GM18499 (cell line): ENCODE data around the gene HACD4.
"Not testable (repeated sequence)": the region's sequence is repeated elsewhere in the genome, so short reads cannot be mapped to it uniquely, and the experiment has no call there.

ENCODE experiments used
- ATAC-seq: cut with Tn5 transposase; IDR thresholded peaks from one replicate; pipeline ENCODE4 v1.9.1; 2021; ENCODE audit warnings: moderate number of reproducible peaks; ENCODE audit not compliant: insufficient read depth, unreplicated experiment

Gene HACD4

DNA sequence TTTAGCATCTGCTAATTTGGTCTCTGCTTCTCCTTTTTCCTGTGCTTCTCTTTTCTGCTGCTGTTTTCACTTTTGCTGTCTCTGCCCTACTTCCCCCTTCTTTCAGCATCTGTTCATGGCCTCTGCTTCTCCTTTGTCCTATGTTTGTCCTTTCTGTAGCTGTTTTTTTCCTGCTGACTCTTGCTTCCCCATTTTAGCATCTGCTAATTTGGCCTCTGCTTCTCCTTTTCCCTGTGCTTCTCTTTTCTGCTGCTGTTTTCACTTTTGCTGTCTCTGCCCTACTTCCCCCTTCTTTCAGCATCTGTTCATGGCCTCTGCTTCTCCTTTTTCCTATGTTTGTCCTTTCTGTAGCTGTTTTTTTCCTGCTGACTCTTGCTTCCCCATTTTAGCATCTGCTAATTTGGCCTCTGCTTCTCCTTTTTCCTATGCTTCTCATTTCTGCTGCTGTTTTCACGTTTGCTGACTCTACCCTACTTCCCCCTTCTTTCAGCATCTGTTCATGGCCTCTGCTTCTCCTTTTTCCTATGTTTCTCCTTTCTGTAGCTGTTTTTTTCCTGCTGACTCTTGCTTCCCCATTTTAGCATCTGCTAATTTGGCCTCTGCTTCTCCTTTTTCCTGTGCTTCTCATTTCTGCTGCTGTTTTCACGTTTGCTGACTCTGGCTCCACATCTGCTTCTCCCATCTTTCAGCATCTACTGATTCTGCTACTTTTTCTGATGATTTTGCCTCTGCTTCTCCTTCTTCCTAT lies 57.1 kb downstream of the HACD4 start:
- ATAC-seq, result not testable (repeated sequence)

DNA sequence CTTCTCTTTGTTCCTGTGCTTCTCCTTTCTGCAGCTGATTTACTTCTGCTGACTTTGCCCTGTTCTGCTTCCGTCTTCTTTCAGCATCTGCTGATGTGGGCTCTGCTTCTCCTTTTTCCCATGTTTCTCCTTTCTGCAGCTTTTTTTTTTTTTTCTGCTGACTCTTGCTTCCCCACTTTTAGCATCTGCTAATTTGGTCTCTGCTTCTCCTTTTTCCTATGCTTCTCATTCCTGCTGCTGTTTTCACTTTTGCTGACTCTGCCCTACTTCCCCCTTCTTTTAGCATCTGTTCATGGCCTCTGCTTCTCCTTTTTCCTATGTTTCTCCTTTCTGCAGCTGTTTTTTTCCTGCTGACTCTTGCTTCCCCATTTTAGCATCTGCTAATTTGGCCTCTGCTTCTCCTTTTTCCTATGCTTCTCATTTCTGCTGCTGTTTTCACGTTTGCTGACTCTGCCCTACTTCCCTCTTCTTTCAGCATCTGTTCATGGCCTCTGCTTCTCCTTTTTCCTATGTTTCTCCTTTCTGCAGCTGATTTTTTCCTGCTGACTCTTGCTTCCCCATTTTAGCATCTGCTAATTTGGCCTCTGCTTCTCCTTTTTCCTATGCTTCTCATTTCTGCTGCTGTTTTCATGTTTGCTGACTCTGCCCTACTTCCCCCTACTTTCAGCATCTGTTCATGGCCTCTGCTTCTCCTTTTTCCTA lies 58.0 kb downstream of the HACD4 start:
- not testable (repeated sequence) for ATAC-seq

DNA sequence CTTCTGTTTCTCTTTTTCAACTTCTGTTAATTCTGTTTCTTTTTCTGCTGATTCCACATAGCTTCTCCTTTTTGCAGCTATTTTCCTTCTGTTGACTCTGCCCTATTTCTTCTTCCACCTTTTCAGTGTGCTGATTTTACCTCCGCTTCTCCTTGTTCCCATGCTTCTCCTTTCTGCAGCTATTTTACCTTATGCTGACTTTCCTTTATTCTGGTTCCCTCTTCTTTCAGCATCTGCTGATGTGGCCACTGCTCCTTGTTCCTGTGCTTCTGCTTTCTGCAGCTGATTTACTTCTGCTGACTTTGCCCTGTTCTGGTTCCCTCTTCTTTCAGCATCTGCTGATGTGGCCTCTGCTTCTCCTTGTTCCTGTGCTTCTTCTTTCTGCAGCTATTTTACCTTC lies 58.8 kb downstream of the HACD4 start:
- ATAC-seq, result no peak

DNA sequence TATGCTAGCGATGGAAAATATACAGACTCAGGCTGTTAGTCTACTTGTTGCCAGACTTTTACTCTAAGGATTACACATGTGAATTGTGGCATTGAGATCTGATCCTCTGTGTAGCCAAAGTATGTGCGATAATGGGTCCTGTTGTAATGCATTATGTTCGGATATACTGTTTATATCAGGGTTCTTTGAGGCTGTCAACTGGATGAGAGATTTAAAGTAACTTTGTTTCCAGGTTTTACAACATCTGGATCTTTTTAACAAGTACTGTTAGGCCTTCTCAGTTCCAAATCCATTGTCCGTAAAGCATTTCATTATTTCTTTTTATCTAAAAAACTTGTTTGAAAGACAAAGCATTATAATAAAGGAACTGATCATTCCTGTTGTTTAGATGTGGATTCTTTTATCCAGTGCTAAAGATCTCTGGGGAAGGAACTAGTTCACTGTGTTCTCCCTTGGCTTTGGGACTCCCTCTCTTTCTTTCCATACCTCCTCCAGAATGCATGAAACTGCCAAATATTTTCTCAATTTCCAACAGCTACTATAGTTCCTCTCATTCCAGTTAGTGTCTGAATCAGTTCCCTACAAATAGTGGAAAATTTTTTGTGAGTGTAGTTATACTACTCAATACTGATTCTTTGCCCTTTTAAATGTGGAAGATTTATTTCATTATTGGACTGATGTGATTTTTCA lies 68.8 kb downstream of the HACD4 start:
- ATAC-seq, result no peak

DNA sequence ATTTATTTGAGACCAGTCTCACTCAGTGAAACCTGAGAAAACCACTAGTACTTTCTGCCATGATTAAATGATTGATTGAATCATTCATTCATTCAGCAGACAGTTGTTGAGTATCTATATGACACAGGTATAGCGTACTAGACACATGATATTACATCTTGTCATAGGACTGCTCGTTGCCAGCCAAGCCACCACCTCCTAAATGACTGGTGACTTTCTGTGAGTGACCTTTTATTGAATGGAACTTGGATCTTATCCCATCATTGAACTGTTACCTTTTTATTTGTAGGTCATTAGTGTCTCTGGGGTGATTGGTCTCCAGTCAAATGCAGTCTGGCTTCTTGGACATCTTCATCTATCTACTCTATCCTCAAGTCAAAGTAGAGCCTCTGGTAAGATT lies 80.7 kb downstream of the HACD4 start:
- ATAC-seq, result no peak
